IMR-90 (cell line): Measurements from ENCODE around the gene NR6A1. TPM values are rescaled to one million over a fixed set of nuclear protein-coding genes. Genes with fewer than 3 reads are reported as not detected.

ENCODE experiments used
- ATAC-seq: fragments of 200-7000 bp; cut with Tn5 transposase; 2 replicates; pipeline ENCODE4 v1.9.1; 2020; ENCODE audit warnings: low read depth, mild to moderate bottlenecking, moderate library complexity
- BruUV-seq: library from RNA; stranded (reverse); fragments of 400-500 nt; replicated peaks from 2 replicates; lab custom pipeline; 2021; lab: Mats Ljungman, UMichigan
- CTCF ChIA-PET: fragments of 300-600 bp; formaldehyde crosslinking; extraction: SDS; loops from one replicate; lab custom pipeline; 2021; ENCODE audit warnings: antibody characterized with exemption; lab: Yijun Ruan, JAX
- POLR2A ChIA-PET: fragments of 300-600 bp; sonication (Branson Sonifier 250); formaldehyde crosslinking; loops from one replicate; lab custom pipeline; 2022; ENCODE audit warnings: antibody characterized with exemption; ENCODE audit not compliant: unreplicated experiment; lab: Charles Lee
- DNase-seq: peaks from one replicate; pipeline ENCODE4 v3.0.0; 2013
- H2AFZ ChIP-seq: replicated peaks from 2 replicates; pipeline ENCODE3; 2013; ENCODE audit warnings: low read length, mild to moderate bottlenecking; ENCODE audit not compliant: poor library complexity
- H2AK5ac ChIP-seq: 2 replicates; pipeline ENCODE4 v1.6.1; 2013; ENCODE audit warnings: low read depth, low read length, inconsistent platforms
- H2AK9ac ChIP-seq: replicated peaks from 2 replicates; pipeline ENCODE3; 2013; ENCODE audit warnings: mild to moderate bottlenecking, low read depth, low read length, moderate library complexity; ENCODE audit not compliant: poor library complexity
- H2BK120ac ChIP-seq: 2 replicates; pipeline ENCODE4 v1.6.1; 2013; ENCODE audit warnings: low read depth, low read length, inconsistent platforms
- H2BK15ac ChIP-seq: 3 replicates; pipeline ENCODE4 v1.6.1; 2013; ENCODE audit warnings: low read depth, low read length, inconsistent platforms
- H2BK20ac ChIP-seq: 2 replicates; pipeline ENCODE4 v1.6.1; 2013; ENCODE audit warnings: low read depth, mild to moderate bottlenecking, inconsistent platforms, low read length, moderate library complexity
- H2BK5ac ChIP-seq: 2 replicates; pipeline ENCODE4 v1.6.1; 2013; ENCODE audit warnings: mild to moderate bottlenecking, low read depth, low read length, inconsistent platforms; ENCODE audit not compliant: poor library complexity, severe bottlenecking
- H3K14ac ChIP-seq: replicated peaks from 2 replicates; pipeline ENCODE4 v1.6.1; 2013; ENCODE audit warnings: low read depth, low read length, inconsistent platforms
- H3K18ac ChIP-seq: 2 replicates; pipeline ENCODE4 v1.6.1; 2013; ENCODE audit warnings: low read depth, low read length, control low read depth
- H3K23ac ChIP-seq: 2 replicates; pipeline ENCODE4 v1.6.1; 2013; ENCODE audit warnings: low read depth, low read length, inconsistent platforms
- H3K27ac ChIP-seq: 2 replicates; pipeline ENCODE4 v1.5.1; 2013; ENCODE audit warnings: mild to moderate bottlenecking, control low read depth, low read length; ENCODE audit not compliant: insufficient read depth
- H3K27me3 ChIP-seq: 2 replicates; pipeline ENCODE4 v1.6.1; 2013; ENCODE audit warnings: low read length; ENCODE audit not compliant: control insufficient read depth, insufficient read depth
- H3K36me3 ChIP-seq: 2 replicates; pipeline ENCODE4 v1.6.1; 2013; ENCODE audit warnings: low read length, mixed read lengths; ENCODE audit not compliant: control insufficient read depth, insufficient read depth
- H3K4ac ChIP-seq: 2 replicates; pipeline ENCODE4 v1.6.1; 2013; ENCODE audit warnings: low read depth, low read length, inconsistent platforms
- H3K4me1 ChIP-seq: 2 replicates; pipeline ENCODE4 v1.6.1; 2013; ENCODE audit warnings: low read length, mixed read lengths; ENCODE audit not compliant: control insufficient read depth, insufficient read depth
- H3K4me2 ChIP-seq: 2 replicates; pipeline ENCODE4 v1.6.1; 2013; ENCODE audit warnings: low read depth, mild to moderate bottlenecking, control low read depth, low read length, moderate library complexity
- H3K4me3 ChIP-seq: 2 replicates; pipeline ENCODE4 v1.5.1; 2013; ENCODE audit warnings: low read depth, mild to moderate bottlenecking, control low read depth, low read length, moderate library complexity; ENCODE audit not compliant: insufficient read depth
- H3K56ac ChIP-seq: 2 replicates; pipeline ENCODE4 v1.6.1; 2013; ENCODE audit warnings: low read length, inconsistent platforms; ENCODE audit not compliant: insufficient read depth; ENCODE audit errors: extremely low read depth
- H3K79me1 ChIP-seq, 2 experiments: 2 replicates each; pipeline ENCODE4 v1.6.1; 2013; ENCODE audit warnings: low read length in 2 of 2, inconsistent platforms in 1 of 2, low read depth in 1 of 2
- H3K9ac ChIP-seq: 2 replicates; pipeline ENCODE4 v1.6.1; 2013; ENCODE audit warnings: low read depth, low read length, control low read depth
- H3K9me1 ChIP-seq: 2 replicates; pipeline ENCODE4 v1.6.1; 2013; ENCODE audit warnings: low read length, inconsistent platforms; ENCODE audit not compliant: insufficient read depth
- H3K9me3 ChIP-seq: 2 replicates; pipeline ENCODE4 v1.6.1; 2013; ENCODE audit warnings: low read length; ENCODE audit not compliant: control insufficient read depth, insufficient read depth
- H4K20me1 ChIP-seq: 2 replicates; pipeline ENCODE4 v1.6.1; 2013; ENCODE audit warnings: low read length, inconsistent platforms; ENCODE audit not compliant: insufficient read depth
- H4K5ac ChIP-seq: 2 replicates; pipeline ENCODE4 v1.6.1; 2013; ENCODE audit warnings: mild to moderate bottlenecking, low read depth, low read length, control low read depth
- H4K8ac ChIP-seq, 2 experiments: 2 replicates each; pipeline ENCODE4 v1.6.1; 2013; ENCODE audit warnings: low read depth in 2 of 2, low read length in 2 of 2, control low read depth in 1 of 2, inconsistent platforms in 1 of 2
- H4K91ac ChIP-seq: 2 replicates; pipeline ENCODE4 v1.6.1; 2013; ENCODE audit warnings: low read depth, low read length, inconsistent platforms; ENCODE audit not compliant: insufficient read depth
- CEBPB ChIP-seq: IDR thresholded peaks from 2 replicates; pipeline ENCODE4 v1.6.1; 2012; ENCODE audit warnings: low read depth, low read length, improper control_type of control experiment
- MAZ ChIP-seq: IDR thresholded peaks from 2 replicates; pipeline ENCODE4 v1.6.1; 2012; ENCODE audit warnings: low read depth, mild to moderate bottlenecking, low read length, improper control_type of control experiment, moderate library complexity, borderline replicate concordance
- NFE2L2 ChIP-seq: fragments of 150-350 bp; IDR thresholded peaks from 2 replicates; pipeline ENCODE4 v1.6.1; 2016; ENCODE audit warnings: low read depth, mild to moderate bottlenecking, low read length
- RAD21 ChIP-seq: IDR thresholded peaks from 2 replicates; pipeline ENCODE4 v1.6.1; 2012; ENCODE audit warnings: low read length, improper control_type of control experiment
- RCOR1 ChIP-seq: IDR thresholded peaks from 2 replicates; pipeline ENCODE4 v1.6.1; 2012; ENCODE audit warnings: mild to moderate bottlenecking, low read length, improper control_type of control experiment; ENCODE audit not compliant: insufficient replicate concordance
- WGBS, 2 experiments: methylation state at CpG; one replicate each; pipeline versions ENCODE4 v1.1.5 to v1.1.7; 2013; ENCODE audit warnings: missing lambda C conversion rate in 2 of 2; ENCODE audit not compliant: insufficient read length in 1 of 2; ENCODE audit errors: extremely low coverage in 2 of 2; 5-methylcytosine and 5-hydroxymethylcytosine counted together
- dilution Hi-C: fragments of 300-500 bp; cut with HindIII; formaldehyde crosslinking; loops from one replicate; pipeline ENCODE4 v1.14.3; 2018; ENCODE audit warnings: low sequenced_read_pairs; ENCODE audit not compliant: unreplicated experiment
- in situ Hi-C: fragments of 300-500 bp; cut with MboI; formaldehyde crosslinking; loops from 3 replicates; pipeline ENCODE4 v1.14.3; 2019; ENCODE audit warnings: low sequenced_read_pairs, inconsistent platforms, mixed read lengths
- intact Hi-C: fragments of 100-400 bp; cut with micrococcal nuclease; formaldehyde crosslinking; loops from 2 replicates; pipeline ENCODE4 v1.10.0; 2022
- polyA plus RNA-seq, 3 experiments: library from polyadenylated mRNA; depleted of rRNA; stranded (reverse); fragments of >200 nt; gene quantifications; 2 replicates each; pipeline ENCODE4 v1.2.3, GENCODE V29; 2012; ENCODE audit warnings: low replicate concordance in 1 of 3
- total RNA-seq: library from RNA; depleted of rRNA; stranded (reverse); fragments of >200 nt; gene quantifications from 2 replicates; pipeline ENCODE4 v1.2.3, GENCODE V29; 2012
- TF ChIP-seq, protein P1 (sequence below): fragments of 150-350 bp; IDR thresholded peaks from 2 replicates; pipeline ENCODE4 v1.6.1; 2017; ENCODE audit warnings: mild to moderate bottlenecking, antibody characterized with exemption, low read length, low read depth

The NR6A1 gene
- total and polyA plus RNA-seq, 2 of the 4 experiments (the other 2 are of a cell fraction), result 0.14 to 0.36 TPM

DNA sequence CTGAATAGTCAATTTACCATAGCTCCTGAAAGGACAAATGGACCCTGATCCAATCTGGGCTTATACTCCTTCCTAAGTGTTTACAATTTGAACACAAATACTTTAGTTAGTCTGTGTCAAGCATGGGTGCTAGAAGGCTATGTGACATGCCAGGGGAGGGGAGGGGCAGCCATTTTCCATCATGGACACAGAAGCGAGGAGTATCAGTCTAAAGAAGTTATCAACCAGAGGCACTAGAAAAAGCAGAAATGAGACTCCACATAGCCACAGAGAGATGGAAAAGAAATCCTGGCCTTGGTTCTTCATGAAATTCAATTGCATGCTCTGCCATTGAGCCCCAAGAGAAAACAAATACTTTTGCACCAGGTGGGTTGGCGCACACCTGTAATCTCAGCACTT, 61.8 kb downstream of the NR6A1 start:
- peaks cover 14% of the 10 kb centered on the region for H3K4me1 ChIP-seq
- peak overlapping the region; percentile 64; the same call in 1 of the 2 replicates for H3K14ac ChIP-seq
- no peaks in the 10 kb centered on the region for H4K20me1 ChIP-seq
- no peak overlapping the region for H3K4me3 ChIP-seq
- no peaks in the 10 kb centered on the region for H3K9me3 ChIP-seq
- H4K5ac ChIP-seq, result peak overlapping the region; percentile 81; the same call in 1 of the 2 replicates
- POLR2A ChIA-PET, result interaction anchor here (0.9 kb wide), 1 partner anchor 50 kb away, joined by 3 read pairs; no protein-coding TSS in a partner anchor
- no CpG with 5 or more reads among the region's 2 CpGs for WGBS, 2 experiments
- BruUV-seq, result no TSS peak
- peak overlapping the region; percentile 41 for H2BK120ac ChIP-seq
- H3K4ac ChIP-seq, result peak overlapping the region; percentile 67
- H3K9ac ChIP-seq, result no peak overlapping the region
- no peak for ATAC-seq
- H4K91ac ChIP-seq, result peak overlapping the region; percentile 52
- H2AK9ac ChIP-seq, result peak overlapping the region; percentile 62
- H3K27ac ChIP-seq, result no peak overlapping the region
- dilution Hi-C loops, result no loop called here
- peak overlapping the region in 1 of 2 experiments; percentile 71; a peak in 1 of 4 replicates for H4K8ac ChIP-seq
- H3K36me3 ChIP-seq, result peaks cover 5% of the 10 kb centered on the region; the same call in 1 of the 2 replicates
- intact Hi-C loops, result no loop called here
- peaks cover 11% of the 10 kb centered on the region for H3K9me1 ChIP-seq
- peak overlapping the region; percentile 3; the same call in 1 of the 2 replicates for H2AK5ac ChIP-seq
- peak overlapping the region; percentile 61; the same call in 1 of the 2 replicates for H3K18ac ChIP-seq
- H3K27me3 ChIP-seq, result no peaks in the 10 kb centered on the region
- no peak overlapping the region for H3K56ac ChIP-seq
- H2BK20ac ChIP-seq, result peak overlapping the region; percentile 69; the same call in 1 of the 2 replicates
- peak overlapping the region; percentile 13 for H2AFZ ChIP-seq
- TF ChIP-seq NFE2L2 (no peak), MAZ (no peak), RCOR1 (no peak), RAD21 (no peak), CEBPB (no peak)
- TF ChIP-seq, protein P1, sequence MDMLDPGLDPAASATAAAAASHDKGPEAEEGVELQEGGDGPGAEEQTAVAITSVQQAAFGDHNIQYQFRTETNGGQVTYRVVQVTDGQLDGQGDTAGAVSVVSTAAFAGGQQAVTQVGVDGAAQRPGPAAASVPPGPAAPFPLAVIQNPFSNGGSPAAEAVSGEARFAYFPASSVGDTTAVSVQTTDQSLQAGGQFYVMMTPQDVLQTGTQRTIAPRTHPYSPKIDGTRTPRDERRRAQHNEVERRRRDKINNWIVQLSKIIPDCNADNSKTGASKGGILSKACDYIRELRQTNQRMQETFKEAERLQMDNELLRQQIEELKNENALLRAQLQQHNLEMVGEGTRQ, result no peak
- H2BK5ac ChIP-seq, result peak overlapping the region; percentile 94
- H2BK15ac ChIP-seq, result peak overlapping the region; percentile 75; the same call in 2 of the 3 replicates
- no peak for DNase-seq
- in situ Hi-C loops, result loop anchor here (25.0 kb wide), 1 partner anchor 297 kb away; the partner anchor contains the start of gene PSMB7
- no peak overlapping the region for H3K4me2 ChIP-seq
- H3K79me1 ChIP-seq, result peaks cover 3 to 14% of the 10 kb centered on the region in 2 experiments; a peak in 2 of 4 replicates
- CTCF ChIA-PET, result interaction anchor here (0.5 to 5.3 kb wide), 2 partner anchors 61 to 91 kb away, joined by 6 to 53 read pairs; no protein-coding TSS in a partner anchor
- H3K23ac ChIP-seq, result no peak overlapping the region; the same call in 1 of the 2 replicates
